K562 (cell line): ENCODE results near the gene BRAP. TPM values are rescaled to one million over a fixed set of nuclear protein-coding genes. Genes with fewer than 3 reads are reported as not detected.

ENCODE experiments used
- ESRRB ChIP-seq: fragments of 250-450 bp; sonication (Bioruptor Pico); IDR thresholded peaks from 2 replicates; pipeline ENCODE4 v1.5.0; 2020; ENCODE audit warnings: mild to moderate bottlenecking, moderate library complexity, borderline replicate concordance
- FOS ChIP-seq: IDR thresholded peaks from 3 replicates; pipeline ENCODE4 v1.6.1; 2011; ENCODE audit not compliant: insufficient read length; ENCODE audit errors: extremely low read depth
- MED1 ChIP-seq: sonication (generic); formaldehyde crosslinking; IDR thresholded peaks from 2 replicates; pipeline ENCODE4 v1.8.1; 2023; ENCODE audit warnings: missing genetic modification reagents, borderline replicate concordance
- SMAD3 ChIP-seq: fragments of 450-650 bp; formaldehyde crosslinking; conservative IDR thresholded peaks from 2 replicates; pipeline ENCODE4 v1.4.0; 2020; ENCODE audit warnings: mild to moderate bottlenecking
- polyA plus RNA-seq, 8 experiments: library from polyadenylated mRNA; depleted of rRNA in 4 of 8; stranded (reverse) in 5 of 8; unstranded in 3 of 8; fragments of >200 nt; fragmentation: Nextera tagmentation in 2 of 8; fragmentation: Illumina TruSeq in 1 of 8; extraction: Ambion mirVana in 2 of 8; extraction: Trizol in 1 of 8; gene quantifications; 2 replicates each; pipeline versions ENCODE4 v1.2.1 to v1.2.3, GENCODE V29; 2011 to 2014; ENCODE audit warnings: inconsistent platforms in 1 of 8, missing spikeins in 1 of 8
- total RNA-seq, 7 experiments: library from RNA; depleted of rRNA in 6 of 7; stranded (reverse); fragments of >200 nt in 6 of 7; fragmentation: Illumina TruSeq in 2 of 7; extraction: Trizol in 2 of 7; gene quantifications; 2 replicates each; pipeline versions ENCODE4 v1.2.1 to v1.2.3, GENCODE V29; 2011 to 2021; ENCODE audit warnings: low replicate concordance in 1 of 7
- TF ChIP-seq, protein P1 (sequence below): fragments of 200-800 bp; sonication (Bioruptor generic); IDR thresholded peaks from 2 replicates; pipeline ENCODE4 v1.6.1; 2017; ENCODE audit warnings: missing genetic modification characterization, missing compliant biosample characterization
- TF ChIP-seq, protein P2 (sequence below), 3 experiments: fragments of 200-800 bp in 1 of 3; sonication (Bioruptor generic) in 1 of 3; sonication (generic) in 1 of 3; formaldehyde crosslinking in 1 of 3; IDR thresholded peaks; 2 replicates each; pipeline versions ENCODE4 v1.6.1 to v1.8.0; 2016 to 2022; ENCODE audit warnings: mild to moderate bottlenecking in 2 of 3, missing compliant biosample characterization in 2 of 3, missing genetic modification characterization in 2 of 3, missing genetic modification reagents in 1 of 3
- TF ChIP-seq, protein P3 (sequence below): fragments of 450-650 bp; formaldehyde crosslinking; IDR thresholded peaks from 2 replicates; pipeline ENCODE4 v1.4.0; 2020; ENCODE audit warnings: mild to moderate bottlenecking, mixed read lengths
- TF ChIP-seq, protein P4 (sequence below): fragments of 450-650 bp; conservative IDR thresholded peaks from 2 replicates; pipeline ENCODE4 v1.6.1; 2016; ENCODE audit warnings: missing genetic modification characterization, low read depth, mild to moderate bottlenecking, control low read depth, missing compliant biosample characterization

The BRAP gene
- total and polyA plus RNA-seq, 9 of the 15 experiments (the other 6 are each of a cell fraction or from before 2014, with no cell fraction given): 2.2 to 32.6 (median 27.5) TPM

DNA sequence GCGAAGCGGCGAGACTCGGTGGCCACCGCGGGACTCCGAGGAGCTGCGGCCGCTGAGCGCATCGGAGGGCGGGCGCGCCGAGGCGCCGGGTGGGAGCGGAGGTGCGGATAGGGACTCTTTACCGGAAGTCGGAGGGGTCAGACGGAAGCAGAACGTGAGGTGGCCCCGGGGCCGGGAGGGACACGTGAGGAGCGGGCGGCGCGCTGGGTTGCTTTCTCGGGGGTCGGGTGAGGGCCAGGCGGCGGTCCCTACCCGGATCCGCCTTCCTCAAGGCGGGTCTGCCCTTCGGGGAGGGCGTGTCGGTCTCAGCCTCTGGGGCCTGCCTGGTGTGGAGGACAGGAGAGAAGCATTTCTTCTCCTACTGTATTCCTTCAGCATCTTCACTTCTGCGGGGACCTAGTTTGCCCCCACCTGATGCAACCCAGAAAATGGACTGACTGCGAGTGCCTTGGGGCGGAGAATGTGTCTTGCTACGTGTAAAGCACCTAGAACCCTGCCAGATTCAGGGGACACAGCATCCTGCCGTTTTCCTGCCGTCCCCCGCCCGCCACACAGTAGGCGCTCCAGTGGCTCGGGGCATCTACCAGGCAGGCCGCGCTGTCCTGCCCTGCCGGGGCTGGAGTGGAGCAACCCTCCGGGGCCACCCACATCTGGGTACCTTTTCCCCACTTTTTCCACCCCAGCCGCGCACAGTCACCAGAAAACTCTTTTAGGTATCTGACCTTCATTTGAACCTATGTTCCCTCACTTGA is 86.1 kb downstream of the BRAP start (continued):
- TF ChIP-seq, protein P1, sequence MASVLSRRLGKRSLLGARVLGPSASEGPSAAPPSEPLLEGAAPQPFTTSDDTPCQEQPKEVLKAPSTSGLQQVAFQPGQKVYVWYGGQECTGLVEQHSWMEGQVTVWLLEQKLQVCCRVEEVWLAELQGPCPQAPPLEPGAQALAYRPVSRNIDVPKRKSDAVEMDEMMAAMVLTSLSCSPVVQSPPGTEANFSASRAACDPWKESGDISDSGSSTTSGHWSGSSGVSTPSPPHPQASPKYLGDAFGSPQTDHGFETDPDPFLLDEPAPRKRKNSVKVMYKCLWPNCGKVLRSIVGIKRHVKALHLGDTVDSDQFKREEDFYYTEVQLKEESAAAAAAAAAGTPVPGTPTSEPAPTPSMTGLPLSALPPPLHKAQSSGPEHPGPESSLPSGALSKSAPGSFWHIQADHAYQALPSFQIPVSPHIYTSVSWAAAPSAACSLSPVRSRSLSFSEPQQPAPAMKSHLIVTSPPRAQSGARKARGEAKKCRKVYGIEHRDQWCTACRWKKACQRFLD (CRISPR knock-in tag): peak; percentile 55
- TF ChIP-seq, protein P2, sequence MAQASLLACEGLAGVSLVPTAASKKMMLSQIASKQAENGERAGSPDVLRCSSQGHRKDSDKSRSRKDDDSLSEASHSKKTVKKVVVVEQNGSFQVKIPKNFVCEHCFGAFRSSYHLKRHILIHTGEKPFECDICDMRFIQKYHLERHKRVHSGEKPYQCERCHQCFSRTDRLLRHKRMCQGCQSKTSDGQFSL (CRISPR knock-in tag; IDR thresholded peaks at IDR 0.05): no peak
- TF ChIP-seq, protein P2 (tag; IDR thresholded peaks at IDR 0.05): no peak
- TF ChIP-seq, protein P3, sequence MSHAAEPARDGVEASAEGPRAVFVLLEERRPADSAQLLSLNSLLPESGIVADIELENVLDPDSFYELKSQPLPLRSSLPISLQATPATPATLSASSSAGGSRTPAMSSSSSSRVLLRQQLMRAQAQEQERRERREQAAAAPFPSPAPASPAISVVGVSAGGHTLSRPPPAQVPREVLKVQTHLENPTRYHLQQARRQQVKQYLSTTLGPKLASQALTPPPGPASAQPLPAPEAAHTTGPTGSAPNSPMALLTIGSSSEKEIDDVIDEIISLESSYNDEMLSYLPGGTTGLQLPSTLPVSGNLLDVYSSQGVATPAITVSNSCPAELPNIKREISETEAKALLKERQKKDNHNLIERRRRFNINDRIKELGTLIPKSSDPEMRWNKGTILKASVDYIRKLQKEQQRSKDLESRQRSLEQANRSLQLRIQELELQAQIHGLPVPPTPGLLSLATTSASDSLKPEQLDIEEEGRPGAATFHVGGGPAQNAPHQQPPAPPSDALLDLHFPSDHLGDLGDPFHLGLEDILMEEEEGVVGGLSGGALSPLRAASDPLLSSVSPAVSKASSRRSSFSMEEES (CRISPR knock-in tag): no peak
- TF ChIP-seq SMAD3 (no peak), FOS (no peak), ESRRB (no peak), MED1 (CRISPR knock-in tag) (no peak; the same call in 1 of the 2 replicates)
- TF ChIP-seq, protein P4, sequence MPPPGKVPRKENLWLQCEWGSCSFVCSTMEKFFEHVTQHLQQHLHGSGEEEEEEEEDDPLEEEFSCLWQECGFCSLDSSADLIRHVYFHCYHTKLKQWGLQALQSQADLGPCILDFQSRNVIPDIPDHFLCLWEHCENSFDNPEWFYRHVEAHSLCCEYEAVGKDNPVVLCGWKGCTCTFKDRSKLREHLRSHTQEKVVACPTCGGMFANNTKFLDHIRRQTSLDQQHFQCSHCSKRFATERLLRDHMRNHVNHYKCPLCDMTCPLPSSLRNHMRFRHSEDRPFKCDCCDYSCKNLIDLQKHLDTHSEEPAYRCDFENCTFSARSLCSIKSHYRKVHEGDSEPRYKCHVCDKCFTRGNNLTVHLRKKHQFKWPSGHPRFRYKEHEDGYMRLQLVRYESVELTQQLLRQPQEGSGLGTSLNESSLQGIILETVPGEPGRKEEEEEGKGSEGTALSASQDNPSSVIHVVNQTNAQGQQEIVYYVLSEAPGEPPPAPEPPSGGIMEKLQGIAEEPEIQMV (tag): peak; percentile 82
- TF ChIP-seq, all 486 proteins: peak for 158
